GM12864 (cell line): ENCODE data around the gene ST6GALNAC3.

ENCODE experiments used
- DNase-seq: peaks from one replicate; pipeline ENCODE4 v3.0.0-alpha.2; 2011; ENCODE audit warnings: low read depth
- H3K4me3 ChIP-seq: 2 replicates; pipeline ENCODE4 v1.5.1; 2011; ENCODE audit warnings: mild to moderate bottlenecking, low read depth, low read length, control low read depth
- CTCF ChIP-seq: IDR thresholded peaks from 2 replicates; pipeline ENCODE4 v1.5.1; 2011; ENCODE audit warnings: low read depth, mild to moderate bottlenecking, moderate library complexity, low read length, control low read depth, inconsistent platforms; ENCODE audit errors: missing control alignments

ST6GALNAC3 gene

GRCh38 chr1:76585980-76586674 is 511.6 kb downstream of the ST6GALNAC3 start:
- no peak overlapping the region for H3K4me3 ChIP-seq
- no peak for TF ChIP-seq CTCF
- DNase-seq = no peak

- TF ChIP-seq CTCF = no peak
- no peak overlapping the region for H3K4me3 ChIP-seq
- no peak for DNase-seq
Measured at GRCh38 chr1:76587212-76587611, 512.7 kb downstream of the ST6GALNAC3 start.

- no peak for TF ChIP-seq CTCF
- DNase-seq = no peak
Measured at GRCh38 chr1:76591461-76591860, 516.9 kb downstream of the ST6GALNAC3 start.

GRCh38 chr1:76591963-76592362 is 517.4 kb downstream of the ST6GALNAC3 start:
- TF ChIP-seq CTCF = no peak
- no peak for DNase-seq
- H3K4me3 ChIP-seq = no peak overlapping the region

More at GRCh38 chr1:76591461-76591860, 516.9 kb downstream of the ST6GALNAC3 start:
- no peak overlapping the region for H3K4me3 ChIP-seq

GRCh38 chr1:76593141-76593540 is 518.6 kb downstream of the ST6GALNAC3 start:
- DNase-seq = no peak
- no peak for TF ChIP-seq CTCF
- H3K4me3 ChIP-seq = no peak overlapping the region

- no peak for TF ChIP-seq CTCF
- no peak for DNase-seq
- no peak overlapping the region for H3K4me3 ChIP-seq
Measured at GRCh38 chr1:76593618-76594017, 519.1 kb downstream of the ST6GALNAC3 start.

GRCh38 chr1:76595024-76595423 is 520.5 kb downstream of the ST6GALNAC3 start:
- H3K4me3 ChIP-seq = no peak overlapping the region
- no peak for TF ChIP-seq CTCF
- DNase-seq = no peak
